ENCODE data around the gene ABRAXAS1. TPM values are rescaled to one million over a fixed set of nuclear protein-coding genes. Genes with fewer than 3 reads are reported as not detected.

Gene ABRAXAS1
- total RNA-seq, 1 experiment from 2014 or later = 8.1 TPM

DNA sequence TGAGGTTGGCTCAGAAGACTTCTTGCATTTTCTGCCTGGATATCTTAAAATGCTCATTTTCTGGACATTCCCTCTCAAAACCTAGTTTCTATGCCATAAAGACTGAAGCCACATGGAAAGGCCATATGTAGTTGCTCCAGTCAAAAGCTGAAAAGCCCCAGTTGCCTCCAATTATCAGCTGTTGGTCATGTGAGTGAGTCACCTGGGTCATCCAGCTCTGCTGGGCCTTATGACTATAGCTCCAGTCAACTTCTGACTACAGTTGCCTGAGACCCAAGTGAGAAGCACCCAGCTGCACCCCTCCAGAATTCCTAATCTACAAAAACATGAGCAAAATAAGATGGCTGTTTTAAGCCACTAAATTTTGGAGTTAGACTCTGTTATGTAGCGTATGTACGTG, 71.2 kb downstream of the ABRAXAS1 start:
- no peaks in the 10 kb centered on the region for H3K9me3 ChIP-seq (ENCODE audit: insufficient read depth, low read depth)
- CTCF ChIA-PET = no interaction called here
- POLR2A ChIA-PET (ENCODE audit: unreplicated experiment) = no interaction called here
- no peaks in the 10 kb centered on the region for H3K4me1 ChIP-seq (replicated peaks; ENCODE audit: insufficient read depth)
- TF ChIP-seq EZH2 (IDR thresholded peaks at IDR 0.05; ENCODE audit: low read depth) = no peak
- TF ChIP-seq, protein P1, sequence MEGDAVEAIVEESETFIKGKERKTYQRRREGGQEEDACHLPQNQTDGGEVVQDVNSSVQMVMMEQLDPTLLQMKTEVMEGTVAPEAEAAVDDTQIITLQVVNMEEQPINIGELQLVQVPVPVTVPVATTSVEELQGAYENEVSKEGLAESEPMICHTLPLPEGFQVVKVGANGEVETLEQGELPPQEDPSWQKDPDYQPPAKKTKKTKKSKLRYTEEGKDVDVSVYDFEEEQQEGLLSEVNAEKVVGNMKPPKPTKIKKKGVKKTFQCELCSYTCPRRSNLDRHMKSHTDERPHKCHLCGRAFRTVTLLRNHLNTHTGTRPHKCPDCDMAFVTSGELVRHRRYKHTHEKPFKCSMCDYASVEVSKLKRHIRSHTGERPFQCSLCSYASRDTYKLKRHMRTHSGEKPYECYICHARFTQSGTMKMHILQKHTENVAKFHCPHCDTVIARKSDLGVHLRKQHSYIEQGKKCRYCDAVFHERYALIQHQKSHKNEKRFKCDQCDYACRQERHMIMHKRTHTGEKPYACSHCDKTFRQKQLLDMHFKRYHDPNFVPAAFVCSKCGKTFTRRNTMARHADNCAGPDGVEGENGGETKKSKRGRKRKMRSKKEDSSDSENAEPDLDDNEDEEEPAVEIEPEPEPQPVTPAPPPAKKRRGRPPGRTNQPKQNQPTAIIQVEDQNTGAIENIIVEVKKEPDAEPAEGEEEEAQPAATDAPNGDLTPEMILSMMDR (conservative IDR thresholded peaks at IDR 0.05) = no peak
- H3K27ac ChIP-seq = no peak overlapping the region
- intact Hi-C loops (cut with micrococcal nuclease; ENCODE audit: unreplicated experiment) = no loop called here
- H3F3A ChIP-seq (ENCODE audit: insufficient read depth, low read depth) = no peaks in the 10 kb centered on the region
- H3K27me3 ChIP-seq (ENCODE audit: insufficient read depth, low read depth) = no peaks in the 10 kb centered on the region
- H4K20me1 ChIP-seq (ENCODE audit: insufficient read depth) = no peaks in the 10 kb centered on the region
- no peak overlapping the region for H3K4me2 ChIP-seq
- no peaks in the 10 kb centered on the region for H3K36me3 ChIP-seq (ENCODE audit: low read depth)
- no peaks in the 10 kb centered on the region for H3K79me2 ChIP-seq (ENCODE audit: low read depth)
- H2AFZ ChIP-seq = no peak overlapping the region
- BruUV-seq (replicated peaks) = no TSS peak
- H3K4me3 ChIP-seq = no peak overlapping the region
- H3K9me2 ChIP-seq (ENCODE audit: insufficient read depth) = no peaks in the 10 kb centered on the region
- DNase-seq = no peak

Other genes with a start within 250 kb of the ABRAXAS1 start
- 16.5 and 19.5 TPM in 2 replicates for gene COQ2, start 200.3 kb downstream of the ABRAXAS1 start, total RNA-seq (2021)
- 4.4 and 6.6 TPM in 2 replicates for gene HPSE, start 150.3 kb downstream of the ABRAXAS1 start, total RNA-seq (2021)
- 7.0 and 10.6 TPM in 2 replicates for gene HELQ, start 29.3 kb downstream of the ABRAXAS1 start, total RNA-seq (2021)
- 18.6 and 37.8 TPM in 2 replicates for gene MRPS18C, start 29.0 kb downstream of the ABRAXAS1 start, total RNA-seq (2021)
- 27.0 and 29.1 TPM in 2 replicates for gene GPAT3, start 51.0 kb upstream of the ABRAXAS1 start, total RNA-seq (2021)

Data from PC-9 (cell line).